Hepatocyte (in vitro differentiated cells): ENCODE results near the gene CTNNA3. TPM values are rescaled to one million over a fixed set of nuclear protein-coding genes. Genes with fewer than 3 reads are reported as not detected.

Source experiments
- DNase-seq: peaks from one replicate; pipeline ENCODE4 v3.0.0-alpha.2; 2016; ENCODE audit warnings: low spot score
- H2AFZ ChIP-seq: fragments of 200-600 bp; sonication (generic); 2 replicates; pipeline ENCODE4 v1.6.0; 2016; ENCODE audit warnings: antibody characterized with exemption, mild to moderate bottlenecking
- H3K27ac ChIP-seq: fragments of 200-600 bp; sonication (generic); 2 replicates; pipeline ENCODE4 v1.5.1; 2016; ENCODE audit warnings: mild to moderate bottlenecking
- H3K27me3 ChIP-seq: fragments of 200-600 bp; sonication (generic); 2 replicates; pipeline ENCODE4 v1.6.1; 2016
- H3K36me3 ChIP-seq: fragments of 200-600 bp; sonication (generic); replicated peaks from 2 replicates; pipeline ENCODE4 v1.5.1; 2016; ENCODE audit warnings: low read depth; ENCODE audit not compliant: insufficient read depth
- H3K4me1 ChIP-seq: fragments of 200-600 bp; sonication (generic); 2 replicates; pipeline ENCODE4 v1.5.1; 2016; ENCODE audit warnings: mild to moderate bottlenecking, moderate library complexity; ENCODE audit not compliant: insufficient read depth
- H3K4me2 ChIP-seq: fragments of 200-600 bp; sonication (generic); 2 replicates; pipeline ENCODE4 v1.6.0; 2016
- H3K4me3 ChIP-seq: fragments of 200-600 bp; sonication (generic); 2 replicates; pipeline ENCODE4 v1.5.1; 2016; ENCODE audit warnings: mild to moderate bottlenecking
- H3K79me2 ChIP-seq: fragments of 200-600 bp; sonication (generic); 2 replicates; pipeline ENCODE4 v1.6.0; 2017; ENCODE audit warnings: mild to moderate bottlenecking
- H3K9me2 ChIP-seq: fragments of 200-600 bp; sonication (generic); replicated peaks from 2 replicates; pipeline ENCODE4 v1.6.0; 2017; ENCODE audit warnings: mild to moderate bottlenecking; ENCODE audit not compliant: insufficient read depth
- H3K9me3 ChIP-seq: fragments of 200-600 bp; sonication (generic); 2 replicates; pipeline ENCODE4 v1.5.1; 2016; ENCODE audit warnings: low read depth, mild to moderate bottlenecking
- H4K20me1 ChIP-seq: fragments of 200-600 bp; sonication (generic); 2 replicates; pipeline ENCODE4 v1.6.0; 2016; ENCODE audit warnings: mild to moderate bottlenecking; ENCODE audit not compliant: insufficient read depth, poor library complexity, severe bottlenecking
- EZH2 ChIP-seq: fragments of 200-600 bp; sonication (generic); IDR thresholded peaks from 2 replicates; pipeline ENCODE4 v1.6.1; 2016; ENCODE audit warnings: antibody characterized with exemption, mild to moderate bottlenecking, borderline replicate concordance
- EZH2phosphoT487 ChIP-seq: fragments of 200-600 bp; sonication (generic); IDR thresholded peaks from one replicate; pipeline ENCODE4 v1.6.1; 2018; ENCODE audit warnings: antibody characterized with exemption, mild to moderate bottlenecking, low read depth, moderate library complexity; ENCODE audit not compliant: unreplicated experiment, severe bottlenecking
- whole genome bisulfite sequencing: methylation state at CpG from one replicate; pipeline ENCODE4 v1.1.6; 2016; ENCODE audit warnings: low lambda C conversion rate; ENCODE audit errors: missing lambda C conversion rate; 5-methylcytosine and 5-hydroxymethylcytosine counted together
- polyA plus RNA-seq: library from polyadenylated mRNA; unstranded; fragments of >200 nt; fragmentation: Nextera tagmentation; extraction: Ambion mirVana; gene quantifications from 2 replicates; pipeline ENCODE4 v1.2.1, GENCODE V29; 2016
- total RNA-seq: library from RNA; depleted of rRNA; stranded (reverse); fragments of >200 nt; gene quantifications from 2 replicates; pipeline ENCODE4 v1.2.3, GENCODE V29; 2014
- TF ChIP-seq, protein P1 (sequence below): fragments of 200-600 bp; sonication (generic); IDR thresholded peaks from 2 replicates; pipeline ENCODE4 v1.5.1; 2016; ENCODE audit warnings: antibody characterized with exemption, mild to moderate bottlenecking; ENCODE audit not compliant: poor library complexity

The CTNNA3 gene
- total and polyA plus RNA-seq, 2 experiments from 2014 or later = 12.9 to 25.9 TPM

DNA sequence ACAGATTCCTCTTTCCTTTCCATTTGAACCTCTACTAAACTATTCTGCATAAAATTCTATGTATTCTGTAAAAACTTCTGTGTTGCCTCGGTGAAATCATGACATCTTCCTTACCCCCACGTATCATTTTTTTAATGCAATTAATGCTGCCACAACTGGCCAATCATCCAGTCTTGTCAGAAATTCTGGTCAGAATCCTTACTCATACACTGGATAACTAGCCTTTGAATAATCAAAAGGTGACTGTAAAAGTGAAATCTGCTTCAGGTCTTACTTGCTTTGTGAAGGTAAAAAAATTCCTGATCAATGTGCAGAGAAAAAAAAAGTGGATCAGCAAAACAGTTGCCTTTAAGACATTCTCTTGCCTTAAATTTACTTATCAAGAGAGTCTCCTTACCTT lies 859.2 kb downstream of the CTNNA3 start:
- H3K27ac ChIP-seq = no peak overlapping the region
- H2AFZ ChIP-seq = no peak overlapping the region
- no peaks in the 10 kb centered on the region for H3K79me2 ChIP-seq
- H4K20me1 ChIP-seq = no peaks in the 10 kb centered on the region
- H3K36me3 ChIP-seq = no peaks in the 10 kb centered on the region
- H3K4me1 ChIP-seq = no peaks in the 10 kb centered on the region
- H3K4me2 ChIP-seq = no peak overlapping the region
- TF ChIP-seq, protein P1, sequence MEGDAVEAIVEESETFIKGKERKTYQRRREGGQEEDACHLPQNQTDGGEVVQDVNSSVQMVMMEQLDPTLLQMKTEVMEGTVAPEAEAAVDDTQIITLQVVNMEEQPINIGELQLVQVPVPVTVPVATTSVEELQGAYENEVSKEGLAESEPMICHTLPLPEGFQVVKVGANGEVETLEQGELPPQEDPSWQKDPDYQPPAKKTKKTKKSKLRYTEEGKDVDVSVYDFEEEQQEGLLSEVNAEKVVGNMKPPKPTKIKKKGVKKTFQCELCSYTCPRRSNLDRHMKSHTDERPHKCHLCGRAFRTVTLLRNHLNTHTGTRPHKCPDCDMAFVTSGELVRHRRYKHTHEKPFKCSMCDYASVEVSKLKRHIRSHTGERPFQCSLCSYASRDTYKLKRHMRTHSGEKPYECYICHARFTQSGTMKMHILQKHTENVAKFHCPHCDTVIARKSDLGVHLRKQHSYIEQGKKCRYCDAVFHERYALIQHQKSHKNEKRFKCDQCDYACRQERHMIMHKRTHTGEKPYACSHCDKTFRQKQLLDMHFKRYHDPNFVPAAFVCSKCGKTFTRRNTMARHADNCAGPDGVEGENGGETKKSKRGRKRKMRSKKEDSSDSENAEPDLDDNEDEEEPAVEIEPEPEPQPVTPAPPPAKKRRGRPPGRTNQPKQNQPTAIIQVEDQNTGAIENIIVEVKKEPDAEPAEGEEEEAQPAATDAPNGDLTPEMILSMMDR = no peak
- TF ChIP-seq EZH2 (no peak), EZH2phosphoT487 (no peak)
- H3K9me2 ChIP-seq = no peaks in the 10 kb centered on the region
- no peaks in the 10 kb centered on the region for H3K9me3 ChIP-seq
- H3K27me3 ChIP-seq = no peaks in the 10 kb centered on the region
- WGBS = 95% methylated on average over 2 of the region's 2 CpGs
- H3K4me3 ChIP-seq = no peak overlapping the region
- no peak for DNase-seq

DNA sequence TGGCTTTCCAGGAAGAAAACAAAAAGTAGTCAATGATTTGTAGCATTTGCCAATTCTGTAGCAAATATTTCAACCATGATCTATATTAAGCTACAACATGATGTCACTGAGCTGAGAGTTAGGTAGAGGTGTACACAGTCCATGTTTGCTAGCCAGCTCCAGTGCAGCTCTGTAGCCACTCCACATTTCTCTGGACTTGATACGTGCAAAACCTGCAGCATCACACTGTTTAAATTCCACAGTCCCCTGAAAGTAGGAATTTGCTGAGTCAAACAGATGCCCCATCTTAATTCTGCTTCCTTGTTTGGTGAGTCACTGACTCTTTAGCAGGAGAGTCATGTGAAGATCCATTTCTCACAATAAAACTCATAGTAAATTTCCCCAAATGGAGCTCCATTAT lies 859.9 kb downstream of the CTNNA3 start:
- no peaks in the 10 kb centered on the region for H3K4me1 ChIP-seq
- no peaks in the 10 kb centered on the region for H3K27me3 ChIP-seq
- H3K4me3 ChIP-seq = no peak overlapping the region
- no peaks in the 10 kb centered on the region for H3K36me3 ChIP-seq
- H4K20me1 ChIP-seq = no peaks in the 10 kb centered on the region
- no peaks in the 10 kb centered on the region for H3K79me2 ChIP-seq
- no peak overlapping the region for H2AFZ ChIP-seq
- peak; percentile 65 for DNase-seq
- 14% methylated on average over 1 of the region's 1 CpG for WGBS
- no peaks in the 10 kb centered on the region for H3K9me3 ChIP-seq
- H3K4me2 ChIP-seq = no peak overlapping the region
- peak overlapping the region; percentile 14 for H3K27ac ChIP-seq
- TF ChIP-seq EZH2phosphoT487 = no peak
- TF ChIP-seq EZH2 = no peak
- TF ChIP-seq, protein P1 = no peak
- H3K9me2 ChIP-seq = no peaks in the 10 kb centered on the region

DNA sequence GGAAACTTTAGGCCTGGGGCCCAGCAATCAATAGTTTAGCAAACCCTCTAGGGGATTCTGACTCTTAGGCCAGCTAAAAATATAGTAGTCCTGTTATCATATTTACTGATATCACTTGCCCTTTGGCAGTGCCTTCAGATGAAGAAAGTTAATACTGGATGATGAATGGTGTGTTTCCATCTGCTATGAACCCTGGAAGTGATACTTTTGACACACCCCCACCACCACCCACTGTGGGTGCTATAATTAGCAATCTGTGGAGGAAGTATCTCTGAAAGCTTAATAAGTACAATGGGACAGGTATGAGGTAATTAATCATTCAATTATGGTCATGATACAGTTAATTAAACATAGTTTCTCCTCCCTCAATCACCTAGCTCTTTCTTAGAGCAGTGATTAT lies 860.6 kb downstream of the CTNNA3 start:
- Histone ChIP-seq H3K4me1 (no peaks in the 10 kb centered on the region), H2AFZ (no peak overlapping the region), H3K36me3 (no peaks in the 10 kb centered on the region), H3K27ac (peak overlapping the region; percentile 47), H4K20me1 (no peaks in the 10 kb centered on the region), H3K27me3 (no peaks in the 10 kb centered on the region), H3K9me2 (no peaks in the 10 kb centered on the region), H3K4me3 (no peak overlapping the region), H3K79me2 (no peaks in the 10 kb centered on the region), H3K9me3 (no peaks in the 10 kb centered on the region), H3K4me2 (no peak overlapping the region)
- DNase-seq = no peak
- no peak for TF ChIP-seq EZH2phosphoT487
- TF ChIP-seq EZH2 = no peak
- TF ChIP-seq, protein P1 = no peak

DNA sequence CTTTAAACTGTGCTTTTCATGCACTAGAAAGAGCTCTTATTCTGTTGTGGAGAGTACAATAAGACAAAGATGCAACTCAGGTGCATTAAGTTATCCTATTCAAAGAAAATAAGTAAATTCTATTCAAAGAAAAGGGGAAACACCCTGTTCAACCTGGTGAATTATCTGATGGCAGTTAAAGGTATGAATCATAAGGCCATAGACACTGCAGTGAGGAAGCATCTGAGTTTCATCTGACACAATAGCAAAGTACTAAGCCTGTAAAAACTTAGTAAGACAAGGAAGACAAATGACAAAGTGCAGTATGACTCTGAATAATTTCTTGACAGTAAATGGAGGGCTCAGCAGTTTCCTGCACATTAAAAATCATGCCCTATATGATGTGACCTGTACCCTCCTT lies 861.2 kb downstream of the CTNNA3 start:
- Histone ChIP-seq H3K9me2 (no peaks in the 10 kb centered on the region), H3K27ac (peak overlapping the region; percentile 47), H3K4me3 (no peak overlapping the region), H4K20me1 (no peaks in the 10 kb centered on the region), H3K79me2 (no peaks in the 10 kb centered on the region), H3K4me2 (no peak overlapping the region), H2AFZ (no peak overlapping the region), H3K27me3 (no peaks in the 10 kb centered on the region), H3K36me3 (no peaks in the 10 kb centered on the region), H3K4me1 (no peaks in the 10 kb centered on the region), H3K9me3 (no peaks in the 10 kb centered on the region)
- DNase-seq = peak; percentile 6
- no peak for TF ChIP-seq EZH2phosphoT487
- TF ChIP-seq, protein P1 = no peak
- no peak for TF ChIP-seq EZH2
